Endometrial microvascular endothelial cells (primary cell): ENCODE measurements around the gene ERMARD. TPM values are rescaled to one million over a fixed set of nuclear protein-coding genes. Genes with fewer than 3 reads are reported as not detected.
"Not testable (repeated sequence)": the region's sequence is repeated elsewhere in the genome, so short reads cannot be mapped to it uniquely, and the experiment has no call there.

ENCODE experiments used
- in situ Hi-C: cut with HindIII; loops from 2 replicates; pipeline ENCODE4 v1.10.0; 2017; ENCODE audit warnings: low sequenced_read_pairs, low pct_unique_long_range_greater_than_20kb; ENCODE audit errors: inconsistent ontology term
- total RNA-seq: library from RNA; depleted of rRNA; stranded (reverse); fragments of >200 nt; gene quantifications from one replicate; pipeline ENCODE4 v1.2.3, GENCODE V29; 2015; ENCODE audit errors: inconsistent ontology term

ERMARD gene
- total RNA-seq, 1 donor from 2014 or later: 20.1 TPM

- in situ Hi-C loops: no loop called here
Observed at GRCh38 chr6:169726963-169727362, 24.5 kb upstream of the ERMARD start.

GRCh38 chr6:169729961-169730360 lies 21.5 kb upstream of the ERMARD start:
- in situ Hi-C loops: no loop called here

GRCh38 chr6:169738204-169738975 lies 13.0 kb upstream of the ERMARD start:
- in situ Hi-C loops: no loop called here

GRCh38 chr6:169738976-169739529 lies 12.4 kb upstream of the ERMARD start:
- in situ Hi-C loops: no loop called here

- in situ Hi-C loops: no loop called here
Observed at GRCh38 chr6:169741344-169741743, 10.1 kb upstream of the ERMARD start.

- in situ Hi-C loops: no loop called here
Observed at GRCh38 chr6:169745405-169745804, 6.0 kb upstream of the ERMARD start.

GRCh38 chr6:169746556-169746955 lies 4.9 kb upstream of the ERMARD start:
- in situ Hi-C loops: no loop called here

GRCh38 chr6:169752074-169752623 lies 727 bp downstream of the ERMARD start:
- in situ Hi-C loops: no loop called here

GRCh38 chr6:169755162-169755561 lies 3.7 kb downstream of the ERMARD start:
- in situ Hi-C loops: no loop called here

GRCh38 chr6:169763308-169763707 lies 11.9 kb downstream of the ERMARD start:
- in situ Hi-C loops: no loop called here

GRCh38 chr6:169763881-169764280 lies 12.5 kb downstream of the ERMARD start:
- in situ Hi-C loops: no loop called here

- in situ Hi-C loops: not testable (repeated sequence)
Observed at GRCh38 chr6:169765789-169766188, 14.4 kb downstream of the ERMARD start.

GRCh38 chr6:169766232-169766631 lies 14.8 kb downstream of the ERMARD start:
- in situ Hi-C loops: no loop called here

GRCh38 chr6:169766921-169767736 lies 15.7 kb downstream of the ERMARD start:
- in situ Hi-C loops: no loop called here

GRCh38 chr6:169774347-169774746 lies 22.9 kb downstream of the ERMARD start:
- in situ Hi-C loops: no loop called here

- in situ Hi-C loops: no loop called here
Observed at GRCh38 chr6:169775321-169775720, 23.9 kb downstream of the ERMARD start.

GRCh38 chr6:169776379-169776778 lies 25.0 kb downstream of the ERMARD start:
- in situ Hi-C loops: no loop called here

GRCh38 chr6:169777896-169778295 lies 26.5 kb downstream of the ERMARD start:
- in situ Hi-C loops: no loop called here

GRCh38 chr6:169778646-169779045 lies 27.2 kb downstream of the ERMARD start:
- in situ Hi-C loops: no loop called here
